BLaER1 treated with 17β-estradiol and CSF1 and Interleukin-3, amounts not matched to agents 10 nM and 100 nM (cell line): ENCODE data around the gene HEATR5B.
"Not testable (repeated sequence)": the region's sequence is repeated elsewhere in the genome, so short reads cannot be mapped to it uniquely, and the experiment has no call there.

Experiments
- H3K27ac ChIP-seq, 11 experiments: shearing (Covaris generic); formaldehyde crosslinking; 2 replicates each; pipeline ENCODE4 v1.8.1; 2022
- H3K27me3 ChIP-seq, 11 experiments: shearing (Covaris generic); formaldehyde crosslinking; 2 replicates each; pipeline ENCODE4 v1.8.1; 2022
- H3K36me3 ChIP-seq, 11 experiments: shearing (Covaris generic); formaldehyde crosslinking; 2 replicates each; pipeline ENCODE4 v1.8.1; 2022
- H3K4me1 ChIP-seq, 10 experiments: shearing (Covaris generic); formaldehyde crosslinking; 2 replicates each; pipeline ENCODE4 v1.8.1; 2022
- H3K4me2 ChIP-seq, 11 experiments: shearing (Covaris generic); formaldehyde crosslinking; 2 replicates each; pipeline ENCODE4 v1.8.1; 2022
- H3K4me3 ChIP-seq, 10 experiments: shearing (Covaris generic); formaldehyde crosslinking; 2 replicates each; pipeline ENCODE4 v1.8.1; 2022
- H3K9ac ChIP-seq, 11 experiments: shearing (Covaris generic); formaldehyde crosslinking; 2 replicates each; pipeline ENCODE4 v1.8.1; 2022
- H3K9me3 ChIP-seq, 11 experiments: shearing (Covaris generic); formaldehyde crosslinking; replicated peaks in 1 of 11; 2 replicates each; pipeline ENCODE4 v1.8.1; 2022
- H4K20me1 ChIP-seq, 11 experiments: shearing (Covaris generic); formaldehyde crosslinking; 2 replicates each; pipeline ENCODE4 v1.8.1; 2022
- Cebpa-rat ChIP-seq, 11 experiments: shearing (Covaris generic); IDR thresholded peaks; 2 replicates each; pipeline ENCODE4 v1.8.1; 2022

The HEATR5B gene

GRCh38 chr2:37005118-37005868 is 78.9 kb downstream of the HEATR5B start:
- Histone ChIP-seq H3K4me2 (no peak overlapping the region), H3K9ac (no peak overlapping the region), H4K20me1 (no peaks in the 10 kb centered on the region), H3K36me3 (peaks cover 63 to 99% (median 89%) of the 10 kb centered on the region in 11 experiments), H3K27me3 (no peaks in the 10 kb centered on the region), H3K4me3 (no peak overlapping the region), H3K27ac (no peak overlapping the region), H3K9me3 (no peaks in the 10 kb centered on the region), H3K4me1 (0 out of 20 replicates have a peak, but pooled peaks cover 0 to 6% (median 0%) of the 10 kb centered on the region in 10 experiments)
- no peak for TF ChIP-seq Cebpa-rat (IDR thresholded peaks at IDR 0.05)

- Histone ChIP-seq H3K4me2 (no peak overlapping the region), H3K36me3 (peaks cover 87 to 99% (median 93%) of the 10 kb centered on the region in 11 experiments), H3K4me1 (0 out of 20 replicates have a peak, but pooled peaks cover 0 to 3% (median 0%) of the 10 kb centered on the region in 10 experiments), H3K9me3 (peaks cover 0 to 10% (median 0%) of the 10 kb centered on the region in 11 experiments; a peak in 2 of 22 replicates), H3K27me3 (no peaks in the 10 kb centered on the region), H3K4me3 (no peak overlapping the region), H4K20me1 (no peaks in the 10 kb centered on the region), H3K9ac (no peak overlapping the region), H3K27ac (no peak overlapping the region)
- no peak for TF ChIP-seq Cebpa-rat (IDR thresholded peaks at IDR 0.05)
Measured at GRCh38 chr2:37000988-37001556, 83.1 kb downstream of the HEATR5B start.

- Histone ChIP-seq H4K20me1 (no peaks in the 10 kb centered on the region), H3K27ac (no peak overlapping the region), H3K9ac (no peak overlapping the region), H3K4me2 (no peak overlapping the region), H3K27me3 (no peaks in the 10 kb centered on the region), H3K4me1 (0 out of 20 replicates have a peak, but pooled peaks cover 0 to 3% (median 0%) of the 10 kb centered on the region in 10 experiments), H3K4me3 (no peak overlapping the region), H3K9me3 (peaks cover 0 to 10% (median 0%) of the 10 kb centered on the region in 11 experiments; a peak in 2 of 22 replicates), H3K36me3 (peaks cover 79 to 97% (median 92%) of the 10 kb centered on the region in 11 experiments)
- no peak for TF ChIP-seq Cebpa-rat (IDR thresholded peaks at IDR 0.05)
Measured at GRCh38 chr2:37000318-37000717, 83.9 kb downstream of the HEATR5B start.

GRCh38 chr2:36999416-36999815 is 84.8 kb downstream of the HEATR5B start:
- H3K4me1 ChIP-seq, H3K4me3 ChIP-seq, H3K27me3 ChIP-seq, H3K4me2 ChIP-seq, H3K27ac ChIP-seq, H3K9ac ChIP-seq, H4K20me1 ChIP-seq: not testable (repeated sequence)
- H3K9me3 ChIP-seq: peaks cover 0 to 10% (median 0%) of the 10 kb centered on the region in 11 experiments; a peak in 2 of 22 replicates
- H3K36me3 ChIP-seq: peaks cover 70 to 96% (median 86%) of the 10 kb centered on the region in 11 experiments

GRCh38 chr2:36993841-36994620 is 90.1 kb downstream of the HEATR5B start:
- peaks cover 35 to 89% (median 57%) of the 10 kb centered on the region in 11 experiments for H3K36me3 ChIP-seq
- H3K9me3 ChIP-seq: peaks cover 0 to 3% (median 0%) of the 10 kb centered on the region in 11 experiments; a peak in 2 of 22 replicates
- TF ChIP-seq Cebpa-rat (IDR thresholded peaks at IDR 0.05): no peak
- H3K4me3 ChIP-seq: no peak overlapping the region
- H4K20me1 ChIP-seq: no peaks in the 10 kb centered on the region
- H3K27me3 ChIP-seq: no peaks in the 10 kb centered on the region
- no peak overlapping the region for H3K27ac ChIP-seq
- no peak overlapping the region for H3K4me2 ChIP-seq
- no peak overlapping the region for H3K9ac ChIP-seq
- H3K4me1 ChIP-seq: no peaks in the 10 kb centered on the region

- Histone ChIP-seq H3K4me3 (no peak overlapping the region), H3K27me3 (no peaks in the 10 kb centered on the region), H4K20me1 (no peaks in the 10 kb centered on the region), H3K36me3 (peaks cover 22 to 71% (median 44%) of the 10 kb centered on the region in 11 experiments), H3K4me2 (no peak overlapping the region), H3K4me1 (no peaks in the 10 kb centered on the region), H3K9ac (no peak overlapping the region), H3K27ac (no peak overlapping the region), H3K9me3 (no peaks in the 10 kb centered on the region)
- no peak for TF ChIP-seq Cebpa-rat (IDR thresholded peaks at IDR 0.05)
Measured at GRCh38 chr2:36988008-36988407, 96.2 kb downstream of the HEATR5B start.

GRCh38 chr2:36982467-36982866 is 101.7 kb downstream of the HEATR5B start:
- Histone ChIP-seq H3K9ac (no peak overlapping the region), H3K4me2 (no peak overlapping the region), H3K4me1 (no peaks in the 10 kb centered on the region), H3K9me3 (peaks cover 0 to 10% (median 5%) of the 10 kb centered on the region in 11 experiments; a peak in 12 of 22 replicates), H3K27me3 (no peaks in the 10 kb centered on the region), H3K27ac (no peak overlapping the region), H3K4me3 (no peak overlapping the region), H4K20me1 (no peaks in the 10 kb centered on the region), H3K36me3 (peaks cover 13 to 61% (median 37%) of the 10 kb centered on the region in 11 experiments)
- no peak for TF ChIP-seq Cebpa-rat (IDR thresholded peaks at IDR 0.05)

- no peaks in the 10 kb centered on the region for H3K27me3 ChIP-seq
- H3K9ac ChIP-seq: no peak overlapping the region
- peaks cover 0 to 10% (median 5%) of the 10 kb centered on the region in 11 experiments; a peak in 12 of 22 replicates for H3K9me3 ChIP-seq
- TF ChIP-seq Cebpa-rat (IDR thresholded peaks at IDR 0.05): no peak
- no peak overlapping the region for H3K4me2 ChIP-seq
- H3K36me3 ChIP-seq: peaks cover 10 to 56% (median 32%) of the 10 kb centered on the region in 11 experiments
- H3K4me3 ChIP-seq: no peak overlapping the region
- no peaks in the 10 kb centered on the region for H3K4me1 ChIP-seq
- H4K20me1 ChIP-seq: no peaks in the 10 kb centered on the region
- no peak overlapping the region for H3K27ac ChIP-seq
Measured at GRCh38 chr2:36981911-36982310, 102.3 kb downstream of the HEATR5B start.

GRCh38 chr2:36979007-36979406 is 105.2 kb downstream of the HEATR5B start:
- H3K27me3 ChIP-seq, H3K4me1 ChIP-seq, H3K27ac ChIP-seq, H3K4me2 ChIP-seq, H4K20me1 ChIP-seq, H3K4me3 ChIP-seq, H3K9ac ChIP-seq: not testable (repeated sequence)
- Histone ChIP-seq H3K36me3 (peaks cover 4 to 45% (median 27%) of the 10 kb centered on the region in 11 experiments; a peak in 21 of 22 replicates), H3K9me3 (peaks cover 0 to 10% (median 5%) of the 10 kb centered on the region in 11 experiments; a peak in 12 of 22 replicates)
